ENCODE measurements around the gene SLCO2A1.

DNA sequence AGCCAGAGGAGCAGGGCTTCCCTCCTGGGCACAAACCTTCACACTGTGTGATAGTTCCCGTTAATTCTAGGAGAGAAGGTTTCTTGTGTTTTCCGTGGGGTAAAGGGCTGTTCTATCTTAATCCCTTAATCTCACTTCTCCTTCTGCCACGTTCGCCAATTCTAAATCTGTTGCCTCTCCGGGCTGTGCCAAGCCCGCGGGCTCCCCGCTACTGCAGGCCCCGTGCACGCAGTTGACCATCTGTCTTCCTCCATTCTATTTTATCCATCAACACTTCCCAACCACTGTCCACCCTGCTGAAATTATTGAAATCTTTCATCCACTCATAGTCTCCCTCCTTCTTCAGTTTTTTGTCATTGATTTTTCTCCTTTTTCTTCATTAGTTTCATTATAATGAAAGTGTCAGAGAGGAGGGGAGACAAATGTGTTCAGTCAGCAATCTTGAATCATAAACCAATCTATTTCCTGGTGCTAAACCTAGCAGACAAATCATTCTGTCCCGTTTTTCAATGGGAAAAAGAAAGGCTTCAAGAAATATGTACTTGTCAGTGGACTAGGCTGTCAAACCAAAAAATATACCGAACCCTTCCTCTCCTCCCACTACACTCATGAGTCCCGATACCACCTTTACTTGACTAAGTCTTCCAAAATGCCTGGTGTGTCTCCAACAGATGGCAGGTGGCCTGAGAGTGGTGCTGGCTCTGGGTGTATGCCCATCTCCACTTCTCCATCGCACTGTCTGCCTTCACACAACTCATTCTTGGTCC lies 39.6 kb downstream of the SLCO2A1 start:
- TF ChIP-seq CTCF (IDR thresholded peaks at IDR 0.05) (no peak), EP300 (IDR thresholded peaks at IDR 0.05; ENCODE audit: low read depth) (no peak)
